ENCODE measurements around the gene RAB3IL1.

GRCh38 chr11:61925736-61926135 is 8.4 kb upstream of the RAB3IL1 start:
- no peak for TF ChIP-seq CTCF (IDR thresholded peaks at IDR 0.05; ENCODE audit: borderline replicate concordance, extremely low read depth, low read length, poor library complexity, severe bottlenecking)
- no peak for TF ChIP-seq EZH2 (IDR thresholded peaks at IDR 0.05; ENCODE audit: borderline replicate concordance, low read depth, low read length, severe bottlenecking)
